ENCODE results near the gene RIPK3.

RIPK3 gene

GRCh38 chr14:24327303-24327702, 12.5 kb downstream of the RIPK3 start:
- Histone ChIP-seq H4K20me1 (ENCODE audit: insufficient read depth, low read length) (peaks cover 12% of the 10 kb centered on the region), H3K79me2 (ENCODE audit: insufficient read depth, low read length) (no peaks in the 10 kb centered on the region), H3K4me1 (ENCODE audit: insufficient read depth, low read length) (peaks cover 14% of the 10 kb centered on the region), H3K4me2 (ENCODE audit: insufficient read depth, low read length) (no peak overlapping the region), H3K27ac (ENCODE audit: low read length) (no peak overlapping the region), H3K36me3 (ENCODE audit: insufficient read depth, low read length) (no peaks in the 10 kb centered on the region), H2AFZ (ENCODE audit: low read depth, low read length) (no peak overlapping the region; the same call in 1 of the 2 replicates), H3K9ac (ENCODE audit: low read depth, low read length) (no peak overlapping the region), H3K27me3 (ENCODE audit: insufficient read depth, low read length, poor library complexity) (no peaks in the 10 kb centered on the region), H3K4me3 (ENCODE audit: low read depth in 1 of 2, low read length in 2 of 2) (no peak overlapping the region), H3K9me3 (ENCODE audit: insufficient read depth, low read length, severe bottlenecking) (no peaks in the 10 kb centered on the region)
- peak; percentile 20 for DNase-seq
- TF ChIP-seq CTCF (IDR thresholded peaks at IDR 0.05; ENCODE audit: borderline replicate concordance, extremely low read depth, low read length, poor library complexity, severe bottlenecking) (no peak), EZH2 (IDR thresholded peaks at IDR 0.05; ENCODE audit: borderline replicate concordance, low read depth, low read length, severe bottlenecking) (no peak)
- ATAC-seq (ENCODE audit: insufficient read depth, low read depth), result no peak

GRCh38 chr14:24325963-24326362, 13.8 kb downstream of the RIPK3 start:
- TF ChIP-seq EZH2 (IDR thresholded peaks at IDR 0.05; ENCODE audit: borderline replicate concordance, low read depth, low read length, severe bottlenecking), result no peak
- no peak for TF ChIP-seq CTCF (IDR thresholded peaks at IDR 0.05; ENCODE audit: borderline replicate concordance, extremely low read depth, low read length, poor library complexity, severe bottlenecking)
- H3K4me3 ChIP-seq (ENCODE audit: low read depth in 1 of 2, low read length in 2 of 2), result no peak overlapping the region
- ATAC-seq (ENCODE audit: insufficient read depth, low read depth), result no peak
- no peak for DNase-seq
- no peak overlapping the region for H3K4me2 ChIP-seq (ENCODE audit: insufficient read depth, low read length)
- H3K9ac ChIP-seq (ENCODE audit: low read depth, low read length), result no peak overlapping the region
- H3K27me3 ChIP-seq (ENCODE audit: insufficient read depth, low read length, poor library complexity), result no peaks in the 10 kb centered on the region
- no peaks in the 10 kb centered on the region for H3K9me3 ChIP-seq (ENCODE audit: insufficient read depth, low read length, severe bottlenecking)
- H2AFZ ChIP-seq (ENCODE audit: low read depth, low read length), result no peak overlapping the region
- H3K4me1 ChIP-seq (ENCODE audit: insufficient read depth, low read length), result peaks cover 6% of the 10 kb centered on the region; the same call in 1 of the 2 replicates
- H3K36me3 ChIP-seq (ENCODE audit: insufficient read depth, low read length), result no peaks in the 10 kb centered on the region
- H3K27ac ChIP-seq (ENCODE audit: low read length), result no peak overlapping the region
- peaks cover 11% of the 10 kb centered on the region; the same call in 1 of the 2 replicates for H4K20me1 ChIP-seq (ENCODE audit: insufficient read depth, low read length)
- H3K79me2 ChIP-seq (ENCODE audit: insufficient read depth, low read length), result no peaks in the 10 kb centered on the region

- peaks cover 6% of the 10 kb centered on the region; the same call in 1 of the 2 replicates for H4K20me1 ChIP-seq (ENCODE audit: insufficient read depth, low read length)
- no peak overlapping the region for H3K4me3 ChIP-seq (ENCODE audit: low read depth in 1 of 2, low read length in 2 of 2)
- H3K27ac ChIP-seq (ENCODE audit: low read length), result no peak overlapping the region
- no peak for ATAC-seq (ENCODE audit: insufficient read depth, low read depth)
- H3K79me2 ChIP-seq (ENCODE audit: insufficient read depth, low read length), result no peaks in the 10 kb centered on the region
- H3K9ac ChIP-seq (ENCODE audit: low read depth, low read length), result no peak overlapping the region
- H3K36me3 ChIP-seq (ENCODE audit: insufficient read depth, low read length), result no peaks in the 10 kb centered on the region
- no peak for TF ChIP-seq EZH2 (IDR thresholded peaks at IDR 0.05; ENCODE audit: borderline replicate concordance, low read depth, low read length, severe bottlenecking)
- TF ChIP-seq CTCF (IDR thresholded peaks at IDR 0.05; ENCODE audit: borderline replicate concordance, extremely low read depth, low read length, poor library complexity, severe bottlenecking), result no peak
- H3K4me2 ChIP-seq (ENCODE audit: insufficient read depth, low read length), result no peak overlapping the region
- peaks cover 6% of the 10 kb centered on the region; the same call in 1 of the 2 replicates for H3K4me1 ChIP-seq (ENCODE audit: insufficient read depth, low read length)
- no peaks in the 10 kb centered on the region for H3K9me3 ChIP-seq (ENCODE audit: insufficient read depth, low read length, severe bottlenecking)
- no peaks in the 10 kb centered on the region for H3K27me3 ChIP-seq (ENCODE audit: insufficient read depth, low read length, poor library complexity)
- no peak overlapping the region for H2AFZ ChIP-seq (ENCODE audit: low read depth, low read length)
- no peak for DNase-seq
Observed at GRCh38 chr14:24325041-24325530, 14.7 kb downstream of the RIPK3 start.

All from DND-41 (cell line).